Lung microvascular endothelial cell (primary cell): Measurements from ENCODE around the gene CRIP1. TPM values are rescaled to one million over a fixed set of nuclear protein-coding genes. Genes with fewer than 3 reads are reported as not detected.
A peak's percentile ranks its signal among the peaks of the same experiment; 100 is the strongest.

Source experiments
- DNase-seq, 2 donors: peaks; one replicate each; pipeline versions ENCODE4 v3.0.0 to v3.0.0-alpha.2; 2010; ENCODE audit warnings: low read depth in 2 of 2
- total RNA-seq: library from RNA; depleted of rRNA; stranded (reverse); fragments of >200 nt; gene quantifications from 2 replicates; pipeline ENCODE4 v1.2.1, GENCODE V29; 2014

The CRIP1 gene
- total RNA-seq, 1 donor from 2014 or later = not detected

GRCh38 chr14:105480199-105480746, 6.4 kb upstream of the CRIP1 start:
- no peak for DNase-seq

DNA sequence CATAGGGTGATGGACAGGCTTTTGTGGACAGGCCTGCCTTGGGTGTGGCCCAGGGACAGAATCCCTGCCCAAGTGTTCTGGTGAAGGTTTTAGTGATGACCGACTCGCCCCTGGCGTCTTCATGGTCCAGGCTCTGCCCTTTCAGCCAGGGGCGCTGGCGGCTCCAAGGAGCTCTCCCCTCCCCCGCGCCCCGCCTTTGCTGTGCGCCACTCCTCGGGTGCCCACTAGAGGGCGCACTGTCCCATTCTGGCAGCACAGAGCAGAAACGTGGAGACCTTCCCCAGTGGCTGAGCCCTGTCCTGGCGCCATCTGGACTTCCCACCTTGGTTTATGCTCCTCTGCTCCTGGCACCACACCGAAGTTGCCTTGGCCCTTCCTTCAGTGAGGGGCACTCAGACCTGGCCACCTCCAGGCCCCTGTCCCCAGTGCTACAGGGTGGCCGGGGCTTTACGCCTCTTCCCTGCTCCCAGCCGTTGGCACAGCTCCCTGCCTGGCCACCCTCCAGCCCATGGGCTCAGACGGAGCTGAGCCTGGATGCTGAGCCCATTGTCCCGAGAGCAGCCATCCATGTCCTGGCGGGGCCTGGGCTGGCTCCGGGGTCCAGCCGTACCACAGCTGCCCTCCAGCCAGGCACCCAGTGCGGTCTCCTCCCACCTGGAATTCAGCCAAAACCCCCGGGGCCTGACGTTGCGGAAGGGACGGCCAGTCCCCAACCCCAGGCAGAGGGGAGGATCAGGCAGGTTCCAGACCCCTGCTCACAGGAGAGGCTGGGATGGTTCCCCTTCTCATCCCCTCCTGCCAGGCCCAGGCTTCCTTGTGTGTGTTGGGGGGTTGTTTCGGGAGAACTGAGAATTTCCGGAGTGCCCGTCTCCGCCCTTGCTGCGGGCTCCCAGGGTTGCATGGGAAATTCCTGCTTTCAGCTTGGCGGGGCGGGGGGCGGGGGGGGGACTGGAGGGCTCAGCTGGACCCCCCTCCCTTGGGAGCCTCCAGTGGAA, 5.6 kb upstream of the CRIP1 start:
- peak; percentile 91 to 92 for DNase-seq

- DNase-seq = peak; percentile 99
Observed at GRCh38 chr14:105481886-105482457, 4.7 kb upstream of the CRIP1 start.

GRCh38 chr14:105482486-105483110, 4.1 kb upstream of the CRIP1 start:
- no peak for DNase-seq

DNA sequence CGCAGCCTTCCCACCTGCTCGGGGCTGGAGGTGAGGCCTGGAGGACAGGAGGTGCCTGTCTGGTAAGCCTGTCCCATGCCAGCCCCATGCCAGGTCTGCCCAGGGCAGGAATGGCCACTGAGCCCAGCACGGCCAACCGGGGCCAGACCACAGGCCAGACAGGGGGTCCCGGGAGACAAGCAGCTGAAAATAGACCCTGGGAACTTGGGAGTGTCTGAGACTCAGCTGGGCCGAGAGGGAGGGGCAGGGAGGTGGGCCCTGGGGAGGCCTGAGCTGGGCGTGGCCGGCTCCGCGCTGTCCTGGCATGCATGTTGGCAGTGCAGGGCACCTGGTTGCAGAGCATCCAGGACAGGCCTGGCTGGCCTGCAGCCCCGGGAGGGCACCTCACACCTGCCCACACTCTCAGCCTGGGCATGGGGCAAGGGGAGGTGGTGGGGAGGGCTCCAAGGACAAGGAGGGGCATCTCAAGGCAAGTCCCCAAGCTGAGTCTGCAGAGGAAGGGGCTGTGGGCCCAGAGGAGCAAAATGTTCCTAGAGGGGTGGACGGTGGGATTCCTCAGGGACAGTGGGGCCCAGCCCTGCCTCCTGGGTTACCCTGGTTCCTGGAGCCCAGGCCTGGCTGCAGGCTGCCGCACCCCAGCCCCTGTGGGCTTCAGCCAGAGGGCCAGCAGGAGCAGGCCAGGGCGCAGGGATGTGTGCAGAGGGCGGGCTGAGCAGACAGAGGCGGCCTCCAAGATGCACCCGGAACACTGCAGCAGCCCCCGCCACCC, 3.2 kb upstream of the CRIP1 start:
- no peak for DNase-seq

DNA sequence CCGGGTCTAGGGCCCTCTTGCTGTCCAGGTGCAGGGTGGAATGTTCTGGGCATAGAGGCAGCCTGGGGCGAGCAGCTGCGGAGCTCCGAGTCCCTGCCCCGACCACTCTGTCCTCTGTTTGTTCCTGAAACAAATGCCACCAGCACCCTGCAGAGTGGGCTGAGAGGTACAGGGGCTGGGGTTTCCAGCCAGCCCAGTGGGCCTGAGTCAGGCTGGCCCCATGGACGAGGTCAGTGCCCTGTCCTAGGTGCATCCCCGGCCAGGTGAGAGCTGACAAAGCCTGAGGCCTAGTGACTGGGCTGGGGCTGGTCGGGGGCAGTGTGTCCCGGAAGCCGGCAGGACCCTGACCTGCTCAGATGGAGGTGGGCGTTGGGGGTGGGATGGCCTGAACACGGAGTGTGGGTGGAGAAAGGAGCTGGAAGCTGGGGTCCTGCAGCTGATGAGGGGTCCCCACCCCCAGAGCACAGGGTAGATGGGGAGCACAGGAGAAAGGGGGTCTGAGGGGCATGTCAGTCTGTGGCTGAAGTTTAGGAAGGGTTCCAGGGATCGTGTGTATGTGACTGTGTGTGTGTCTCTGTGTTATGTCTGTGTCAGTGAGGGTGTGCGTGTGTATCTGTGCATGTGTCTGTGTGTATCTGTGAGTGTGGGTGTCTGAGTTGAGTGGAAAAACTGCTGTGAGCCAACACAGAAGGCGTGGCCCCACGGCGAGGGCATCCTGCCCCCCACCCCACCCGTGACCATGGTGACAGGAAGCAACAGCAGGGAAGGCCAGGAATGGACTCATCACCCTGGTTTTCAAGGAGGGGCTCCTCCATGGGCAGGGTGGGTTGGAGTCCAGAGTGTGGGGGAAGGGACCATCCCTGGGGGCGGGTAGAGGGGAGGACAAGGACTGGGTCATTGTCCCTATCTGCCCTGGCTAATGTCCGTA, 2.4 kb upstream of the CRIP1 start:
- peak; percentile 74 to 95 for DNase-seq

DNA sequence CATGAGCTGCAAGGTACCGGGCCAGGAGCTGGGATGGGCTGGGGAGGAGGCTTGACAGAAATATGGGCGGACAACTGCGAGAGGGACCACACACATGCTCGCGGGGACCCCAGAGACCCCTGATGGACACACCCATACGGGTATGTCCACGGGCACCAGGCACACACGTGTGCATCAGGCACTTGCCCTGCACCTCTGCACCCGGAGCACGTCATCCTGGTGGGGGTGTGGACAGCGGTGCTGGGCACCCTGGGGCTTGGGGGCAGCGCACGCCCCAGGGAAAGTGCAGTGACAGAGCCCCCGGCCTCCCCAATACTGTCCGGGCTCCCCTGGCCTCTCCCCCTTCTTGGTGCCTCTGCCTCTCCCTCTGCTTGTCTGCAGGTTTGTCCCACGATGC, 1.7 kb upstream of the CRIP1 start:
- no peak for DNase-seq

- DNase-seq = peak; percentile 48 to 73
Observed at GRCh38 chr14:105485739-105486162, 935 bp upstream of the CRIP1 start.

GRCh38 chr14:105486974-105487448, 325 bp downstream of the CRIP1 start:
- no peak for DNase-seq

DNA sequence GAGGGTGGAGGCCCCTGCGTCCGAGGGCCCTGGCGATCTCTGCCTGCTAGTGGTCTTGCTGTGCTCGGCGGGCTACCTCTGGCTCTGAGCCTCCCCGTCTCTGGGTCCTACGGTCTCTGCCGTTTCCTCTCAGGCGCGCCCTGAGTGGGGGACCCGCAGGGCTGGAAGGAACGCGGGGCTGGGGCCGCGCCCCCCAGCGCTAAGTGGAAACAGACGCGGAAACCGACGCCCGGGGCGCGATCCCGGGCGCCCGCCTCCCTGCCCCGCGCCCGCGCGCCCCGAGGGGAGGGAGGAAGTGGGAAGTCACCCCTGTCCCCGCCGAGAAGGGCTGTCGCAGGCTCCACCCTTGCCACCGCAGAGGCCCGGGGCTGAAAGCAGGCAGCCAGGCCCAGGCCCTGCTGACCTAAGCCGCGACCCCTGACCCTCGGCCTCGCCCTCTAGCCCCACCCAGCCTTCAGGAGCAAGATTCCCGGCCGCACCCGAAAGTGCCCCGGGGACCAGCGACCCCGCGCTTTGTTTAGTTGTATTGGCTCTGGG, 831 bp downstream of the CRIP1 start:
- DNase-seq = no peak

DNA sequence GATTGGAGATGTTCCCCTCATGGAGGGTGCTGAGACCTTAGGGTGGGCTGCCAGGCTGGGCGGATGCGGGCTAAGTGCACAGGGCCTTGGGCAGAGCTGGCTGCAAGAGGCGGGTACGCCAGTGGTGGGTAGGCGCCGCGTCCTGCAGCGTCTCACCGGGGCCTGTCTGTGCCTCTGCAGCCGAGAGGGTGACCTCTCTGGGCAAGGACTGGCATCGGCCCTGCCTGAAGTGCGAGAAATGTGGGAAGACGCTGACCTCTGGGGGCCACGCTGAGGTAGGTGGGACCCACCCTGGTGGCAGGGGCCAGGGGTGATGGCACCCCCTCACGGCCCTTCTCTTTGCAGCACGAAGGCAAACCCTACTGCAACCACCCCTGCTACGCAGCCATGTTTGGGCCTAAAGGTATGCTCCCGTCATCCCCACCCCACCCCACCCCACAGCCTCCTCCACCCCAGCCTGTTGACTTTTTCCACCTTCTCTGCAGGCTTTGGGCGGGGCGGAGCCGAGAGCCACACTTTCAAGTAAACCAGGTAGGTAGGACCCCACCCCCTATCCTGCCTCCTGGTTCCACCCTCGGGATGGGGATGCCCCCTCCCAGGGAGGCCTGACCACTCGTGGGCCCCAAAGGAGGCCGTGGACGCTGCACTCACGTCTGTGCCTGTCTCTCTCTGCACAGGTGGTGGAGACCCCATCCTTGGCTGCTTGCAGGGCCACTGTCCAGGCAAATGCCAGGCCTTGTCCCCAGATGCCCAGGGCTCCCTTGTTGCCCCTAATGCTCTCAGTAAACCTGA, 1.5 kb downstream of the CRIP1 start:
- no peak for DNase-seq

DNA sequence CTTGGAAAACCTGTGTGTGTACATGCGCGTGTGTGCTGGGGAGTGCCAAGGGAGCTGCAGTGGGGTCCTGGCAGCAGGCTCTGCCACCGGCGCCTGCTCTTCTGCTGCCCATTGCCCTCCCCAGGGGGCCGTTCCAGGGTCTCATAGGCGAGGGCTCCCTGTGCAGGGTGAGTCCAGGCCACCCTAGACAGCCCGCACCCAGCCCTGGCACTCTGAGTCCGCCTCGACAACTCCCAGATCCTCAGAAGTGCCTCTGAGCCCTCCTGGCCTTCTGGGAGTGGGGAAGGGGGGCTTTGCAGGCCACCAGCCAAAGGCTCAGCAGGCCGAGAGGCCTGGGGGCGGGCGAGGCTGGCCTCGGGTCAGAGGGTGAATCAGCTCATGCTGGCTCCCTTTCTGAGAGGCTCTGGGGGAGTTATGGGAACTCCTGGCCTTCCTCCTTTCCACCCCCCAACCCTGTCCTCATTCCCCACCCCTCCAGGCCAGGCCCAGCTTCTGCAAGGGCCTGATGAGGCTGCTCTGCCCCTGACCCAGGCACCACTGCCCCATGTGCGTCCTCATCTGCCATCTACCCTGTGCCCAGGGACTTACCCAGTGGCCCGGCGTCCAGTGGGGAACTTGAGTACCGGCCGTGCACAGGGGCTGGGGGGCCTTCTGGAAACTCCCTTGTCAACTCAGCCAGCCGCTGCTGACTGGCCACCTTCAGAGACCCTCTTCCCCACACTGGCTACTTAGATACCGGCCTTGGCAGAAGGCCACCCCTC, 2.3 kb downstream of the CRIP1 start:
- no peak for DNase-seq

- DNase-seq = peak; percentile 85 to 90
Observed at GRCh38 chr14:105489542-105490266, 3.0 kb downstream of the CRIP1 start.

GRCh38 chr14:105490267-105490571, 3.5 kb downstream of the CRIP1 start:
- DNase-seq = no peak

- DNase-seq = peak; percentile 100
Observed at GRCh38 chr14:105490572-105491365, 4.1 kb downstream of the CRIP1 start, which contains the start of gene TEDC1. TSS of gene TEDC1 (plus strand) at chr14:105491246. CDS start at chr14:105491376, 130 bp downstream.

GRCh38 chr14:105491366-105491973, 4.8 kb downstream of the CRIP1 start:
- peak; percentile 70 to 82 for DNase-seq
